NCI-H2171 (cell line): ENCODE results near the gene MAU2.
A peak's percentile ranks its signal among the peaks of the same experiment; 100 is the strongest.
"Not testable (repeated sequence)": the region's sequence is repeated elsewhere in the genome, so short reads cannot be mapped to it uniquely, and the experiment has no call there.

Experiments
- DNase-seq: peaks from one replicate; lab custom pipeline; 2025; lab: John Stamatoyannopoulos, UW

Gene MAU2

DNA sequence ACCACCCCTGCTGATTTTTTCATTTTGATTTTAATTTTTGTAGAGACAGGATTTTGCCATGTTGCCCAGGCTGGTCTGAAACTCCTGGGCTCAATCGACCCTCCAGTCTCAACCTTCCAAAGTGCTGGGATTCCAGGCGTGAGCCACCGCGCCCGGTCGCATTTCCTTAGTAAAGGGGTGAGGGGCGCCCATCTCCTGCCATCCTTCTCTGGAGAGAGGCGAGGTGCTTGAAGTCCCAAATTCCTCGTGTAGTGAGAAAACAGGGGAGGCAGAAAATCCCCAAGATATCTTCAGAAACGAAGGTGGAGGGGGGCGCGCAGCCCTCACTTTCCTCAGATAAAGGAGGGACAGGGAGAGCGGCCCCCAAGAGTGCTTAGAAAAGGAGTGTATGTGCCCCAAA is 63.9 kb downstream of the MAU2 start:
- no peak for DNase-seq

DNA sequence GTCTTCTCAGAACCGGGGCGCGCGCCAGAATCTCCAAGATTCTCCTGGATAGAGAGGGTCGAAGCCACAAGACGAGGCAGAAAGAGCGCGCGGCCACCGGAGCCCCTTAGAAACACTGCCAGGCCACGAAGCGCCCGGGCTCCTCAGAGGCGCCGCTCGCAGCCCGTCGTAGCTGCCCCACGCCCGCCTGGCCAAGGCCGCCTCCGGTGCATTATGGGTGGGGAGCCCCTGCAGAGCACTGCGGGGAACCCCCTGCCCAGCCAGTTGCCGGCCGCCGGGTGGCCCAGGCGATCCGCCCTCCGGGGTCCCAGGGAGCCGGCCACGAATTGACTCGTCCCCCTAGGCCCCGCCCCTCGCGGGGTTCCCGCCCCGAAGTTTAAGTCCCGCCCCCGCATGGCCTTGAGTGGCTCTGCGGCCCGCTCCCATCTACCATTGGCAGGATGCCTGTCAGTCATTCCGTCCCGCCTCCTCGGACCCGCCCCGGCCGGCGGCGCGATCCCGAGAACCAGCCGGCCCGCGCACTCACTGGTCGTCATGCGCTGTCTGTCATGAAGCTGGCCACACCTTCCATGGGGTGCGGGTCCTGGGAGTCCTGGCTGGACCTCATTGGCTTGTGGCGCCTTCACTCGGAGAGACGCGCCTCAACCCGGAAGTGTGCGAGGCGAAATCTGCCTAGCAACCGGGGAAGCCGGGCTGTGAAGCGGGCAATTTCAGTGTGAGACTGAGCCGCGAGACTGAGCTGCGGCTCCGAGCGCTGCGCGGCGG is 64.7 kb downstream of the MAU2 start:
- peak; percentile 99 for DNase-seq

DNA sequence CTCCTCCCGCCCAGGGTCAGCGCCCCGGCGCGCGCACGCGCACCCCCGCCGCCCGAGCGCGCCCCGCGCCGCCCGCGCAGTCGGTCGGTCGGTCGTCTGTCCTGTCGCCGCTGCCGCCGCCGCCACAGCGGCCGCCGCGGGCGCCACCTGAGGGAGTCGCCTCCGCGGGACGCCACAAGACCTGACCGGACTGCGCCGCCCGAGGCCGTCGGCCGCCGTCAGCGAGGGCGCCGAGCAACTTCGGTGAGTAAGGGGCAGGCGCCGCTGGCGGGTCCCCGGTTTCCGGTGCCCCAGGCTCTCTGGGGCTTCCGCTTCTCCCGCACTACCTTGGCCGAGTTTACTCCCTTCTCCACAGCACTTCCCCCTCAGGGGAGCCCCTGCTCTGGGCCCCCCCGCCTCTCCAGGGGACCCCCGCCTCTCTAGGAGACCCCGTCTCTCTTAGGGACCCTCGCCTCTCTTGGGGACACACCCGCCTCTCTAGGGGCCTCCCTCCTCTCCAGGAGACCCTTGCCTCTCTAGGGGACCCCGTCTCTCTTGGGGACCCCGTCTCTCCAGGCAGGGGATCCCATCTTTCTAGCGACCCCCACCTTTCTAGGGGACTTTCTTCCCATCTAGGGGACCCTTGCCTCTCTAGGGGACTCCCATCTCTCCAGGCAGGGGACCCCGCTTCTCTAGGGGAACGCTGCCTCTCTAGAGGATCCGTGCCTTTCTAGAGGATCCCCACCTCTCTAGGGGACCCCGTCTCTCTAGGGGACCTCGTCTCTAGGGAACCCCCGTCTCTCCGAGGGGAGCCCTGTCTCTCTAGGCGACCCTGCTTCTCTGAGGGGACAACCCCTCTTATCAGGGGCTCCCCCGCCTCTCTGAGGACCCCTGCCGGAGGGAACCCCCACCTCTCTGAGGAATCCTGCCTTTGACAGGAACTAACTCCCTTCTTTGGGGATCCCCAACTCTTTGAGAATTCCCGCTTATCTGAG is 65.6 kb downstream of the MAU2 start:
- DNase-seq, result no peak

DNA sequence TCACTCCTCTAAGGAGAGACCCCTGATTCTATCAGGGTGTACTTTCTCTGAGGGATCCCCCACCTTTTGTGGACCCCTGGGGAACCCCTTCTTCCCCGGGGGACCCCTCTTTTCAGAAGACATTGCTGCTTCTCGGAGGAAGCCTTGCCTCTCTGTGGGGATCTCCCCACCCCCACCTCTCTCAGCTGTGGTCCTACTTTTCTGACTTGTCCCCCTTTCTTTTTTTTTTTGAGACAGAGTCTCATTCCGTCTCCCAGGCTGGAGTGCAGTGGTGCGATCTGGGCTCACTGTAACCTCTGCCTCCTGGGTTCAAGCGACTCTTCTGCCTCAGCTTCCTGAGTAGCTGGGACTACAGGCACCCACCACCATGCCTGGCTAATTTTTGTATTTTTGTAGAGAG is 66.5 kb downstream of the MAU2 start:
- DNase-seq, result no peak

DNA sequence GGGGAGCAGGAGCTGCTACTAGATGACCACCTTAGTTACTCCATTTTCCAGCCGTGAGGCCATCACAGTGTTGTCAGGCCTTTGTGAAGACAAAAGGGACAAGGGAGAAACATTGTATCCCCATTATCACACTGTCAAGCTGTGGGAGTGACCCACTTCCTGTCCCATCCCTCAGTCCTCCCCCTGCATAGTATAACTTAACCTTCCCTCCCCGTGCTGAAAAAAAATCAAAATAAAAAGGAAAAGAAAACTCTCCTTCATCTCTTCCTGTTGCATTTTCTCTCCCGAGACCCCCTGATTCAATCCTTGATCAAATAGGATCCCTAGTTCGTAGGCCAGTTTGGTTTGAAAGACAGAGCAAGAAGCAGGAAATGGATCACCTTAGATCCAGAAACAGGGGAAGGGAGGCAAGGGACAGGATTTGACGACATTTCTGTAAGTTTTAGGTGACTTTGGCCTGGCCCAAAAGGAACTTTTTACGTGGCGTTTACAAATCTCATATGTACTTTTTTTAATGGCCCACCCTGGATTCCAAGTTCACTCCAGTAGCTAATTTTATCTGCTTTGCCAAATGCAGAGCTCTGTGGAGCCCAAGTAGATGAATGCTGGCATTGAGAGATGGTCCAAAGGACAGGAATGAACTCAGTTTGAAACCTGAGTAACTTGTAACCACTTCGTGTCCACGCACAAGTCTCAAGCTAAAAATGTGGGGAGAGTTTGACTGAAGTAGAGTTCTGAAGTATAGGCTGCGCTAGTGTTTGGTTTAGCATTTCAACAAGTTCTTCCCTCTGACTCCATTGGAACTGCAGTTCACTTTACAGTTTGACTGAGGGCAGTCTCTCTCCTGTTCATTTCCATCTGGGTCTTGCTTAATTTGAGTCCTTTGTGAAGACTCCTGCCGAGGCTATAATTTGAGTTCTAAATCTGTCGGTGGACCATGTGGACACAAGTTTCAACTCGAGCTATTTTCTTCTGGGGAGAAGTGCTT is 68.2 kb downstream of the MAU2 start:
- no peak for DNase-seq

DNA sequence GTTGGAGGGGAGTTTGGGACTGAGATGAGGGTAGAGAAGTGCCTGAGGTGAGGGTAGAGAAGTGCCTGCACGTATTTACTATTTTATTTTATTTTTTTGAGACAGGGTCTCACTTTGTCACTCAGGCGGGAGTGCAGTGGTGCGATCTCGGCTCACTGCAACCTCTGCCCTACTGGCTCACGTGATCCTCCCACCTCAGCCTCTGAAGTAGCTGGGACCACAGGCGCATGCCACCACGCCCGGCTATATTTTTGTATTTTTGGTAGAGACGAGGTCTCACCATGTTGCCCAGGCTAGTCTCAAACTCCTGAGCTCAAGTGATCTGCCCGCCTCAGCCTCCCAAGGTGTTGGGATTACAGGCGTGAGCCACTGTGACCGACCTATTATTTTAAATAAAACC is 69.1 kb downstream of the MAU2 start:
- DNase-seq, result not testable (repeated sequence)

- not testable (repeated sequence) for DNase-seq
Measured at GRCh38 chr19:19394333-19394732, 73.7 kb downstream of the MAU2 start.

DNA sequence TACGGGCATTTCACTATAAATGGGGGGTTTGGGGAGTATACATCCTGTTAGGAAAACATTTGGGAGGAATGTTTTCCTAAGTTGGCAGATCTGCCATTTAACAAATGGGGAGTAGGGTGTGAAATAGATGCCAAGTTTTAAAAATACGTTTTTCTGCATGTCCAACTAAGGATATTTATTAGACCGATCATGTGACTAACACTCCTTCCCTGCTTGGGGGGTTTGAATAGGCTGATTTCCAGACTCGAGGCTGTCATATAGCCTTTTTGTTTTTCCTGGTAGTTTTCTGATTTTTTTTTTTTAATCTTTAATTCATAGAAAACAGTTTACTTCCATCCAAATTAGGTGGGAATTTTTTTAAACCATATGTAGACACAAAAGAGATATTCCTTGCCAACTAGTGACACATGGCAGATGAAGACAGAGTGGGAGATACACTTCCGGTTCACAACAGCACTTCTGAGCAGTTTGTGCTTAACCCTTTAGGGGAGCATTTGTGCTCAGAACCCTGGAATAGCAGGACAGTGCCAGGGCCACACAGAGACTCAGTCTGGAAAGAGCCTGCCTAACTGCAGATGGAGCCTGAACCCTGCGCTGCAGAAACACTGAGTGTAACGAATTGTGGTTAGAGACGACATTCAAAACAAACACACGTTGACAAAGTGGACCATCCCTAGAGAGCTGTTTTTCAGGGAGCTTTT is 79.3 kb downstream of the MAU2 start:
- DNase-seq, result peak; percentile 6

DNA sequence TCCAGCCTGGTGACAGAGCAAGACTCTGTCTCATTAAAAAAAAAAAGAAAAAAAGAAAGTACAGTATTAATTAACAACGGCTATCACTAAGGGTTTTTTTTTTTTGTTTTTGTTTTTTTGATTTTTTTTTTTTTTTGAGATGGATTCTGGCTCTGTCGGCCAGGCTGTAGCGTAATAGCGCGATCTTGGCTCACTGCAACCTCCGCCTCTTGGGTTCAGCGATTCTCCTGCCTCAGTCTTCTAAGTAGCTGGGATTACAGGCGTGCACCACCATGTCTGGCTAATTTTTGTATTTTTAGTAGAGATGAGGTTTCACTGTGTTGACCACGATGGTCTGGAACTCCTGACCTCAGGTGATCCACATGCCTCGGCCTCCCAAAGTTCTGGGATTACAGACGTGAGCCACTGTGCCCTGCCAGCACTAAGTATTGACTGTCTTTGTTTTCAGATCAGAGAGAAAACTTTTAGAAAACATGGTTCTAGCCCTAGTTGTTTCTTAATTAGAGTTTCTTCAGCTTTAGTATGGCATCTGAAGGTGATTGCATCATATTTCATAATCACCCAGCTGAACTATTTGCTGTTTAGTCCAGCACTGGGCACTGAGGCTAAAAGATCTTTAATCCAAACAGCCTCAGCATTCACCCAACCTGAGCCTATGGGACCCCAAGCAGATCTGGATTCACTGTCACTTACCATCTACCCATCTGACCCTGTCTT is 82.2 kb downstream of the MAU2 start:
- DNase-seq, result no peak

DNA sequence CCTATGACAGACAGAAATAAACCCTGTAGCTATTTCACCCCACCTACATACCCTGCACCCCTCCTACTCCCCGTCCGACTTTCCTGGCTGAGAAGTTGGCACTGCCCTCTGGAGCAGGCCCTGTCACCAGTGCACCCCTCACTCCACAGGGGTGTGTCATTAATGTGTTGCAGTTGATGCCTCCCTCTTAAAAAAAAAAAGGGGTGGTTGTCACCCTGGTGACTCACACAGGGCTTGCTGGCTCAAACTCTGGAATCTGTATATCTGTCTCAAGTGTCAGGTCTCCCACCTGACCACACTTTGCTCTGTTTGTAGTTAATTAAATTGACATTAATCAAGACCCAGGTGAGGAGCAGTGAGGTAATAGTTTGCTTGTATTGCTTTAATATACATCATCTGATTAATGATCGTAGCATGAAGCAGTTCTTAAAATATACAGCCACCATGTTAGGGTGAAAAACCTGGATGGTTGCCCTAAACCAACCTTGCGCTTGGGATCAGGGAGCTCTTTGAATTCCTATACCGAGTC is 82.8 kb downstream of the MAU2 start:
- DNase-seq, result no peak

GRCh38 chr19:19404879-19405860 is 84.5 kb downstream of the MAU2 start, which contains the start of gene GATAD2A:
GATAD2A (plus strand) TSS chr19:19405675; CDS start chr19:19465346, 59,671 bp downstream.
- DNase-seq, result peak; percentile 89

DNA sequence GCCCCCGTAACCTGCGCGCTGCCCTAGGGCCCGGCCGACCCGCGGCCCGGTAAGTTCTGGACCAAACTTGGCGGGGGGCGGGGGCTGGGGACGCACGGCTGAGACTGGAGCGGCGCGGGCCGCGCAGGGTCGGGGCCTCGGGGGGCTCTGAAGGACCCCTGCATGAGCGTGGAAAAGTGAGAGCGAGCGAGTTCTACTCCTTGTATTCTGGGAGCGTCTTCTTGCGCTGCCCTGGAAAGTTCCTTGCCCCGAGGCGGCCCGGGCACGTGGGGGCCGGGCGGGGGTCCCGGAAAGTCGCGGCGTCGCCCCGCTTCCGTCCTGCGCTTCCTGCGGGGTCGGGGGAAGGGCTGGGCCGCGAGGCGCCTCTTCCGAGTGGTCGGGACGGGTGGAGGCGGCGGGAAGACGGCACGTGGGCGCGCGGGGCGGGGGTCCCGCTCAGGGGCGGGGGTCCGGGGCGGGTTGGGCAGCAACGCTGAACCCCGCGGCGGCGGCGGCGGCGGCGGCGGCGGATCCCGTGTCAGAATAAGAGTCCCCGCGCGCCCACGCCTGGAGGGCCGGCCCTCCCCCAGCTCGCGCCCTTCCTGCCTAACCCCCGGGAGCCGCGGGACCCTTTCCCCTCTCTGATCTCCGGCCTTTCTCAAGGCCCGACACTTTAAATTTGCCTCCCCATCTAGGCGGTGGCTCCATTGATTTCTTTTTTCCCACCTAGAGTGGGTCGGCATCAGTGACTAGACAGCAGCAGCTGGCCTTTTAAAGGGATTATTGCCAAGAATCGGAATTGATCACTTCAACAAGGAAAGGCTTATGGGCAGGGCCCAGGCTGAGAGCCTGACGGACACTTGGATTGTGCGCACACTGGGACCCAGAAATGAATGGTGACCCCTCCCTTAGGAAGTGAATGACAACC is 85.6 kb downstream of the MAU2 start:
- DNase-seq, result peak; percentile 37

- no peak for DNase-seq
Measured at GRCh38 chr19:19406878-19407632, 86.4 kb downstream of the MAU2 start.

- no peak for DNase-seq
Measured at GRCh38 chr19:19407633-19407930, 87.0 kb downstream of the MAU2 start.
